ENCODE results near the gene KCNJ15. TPM values are rescaled to one million over a fixed set of nuclear protein-coding genes. Genes with fewer than 3 reads are reported as not detected.

KCNJ15 gene
- total RNA-seq, 1 experiment from 2014 or later = not detected

DNA sequence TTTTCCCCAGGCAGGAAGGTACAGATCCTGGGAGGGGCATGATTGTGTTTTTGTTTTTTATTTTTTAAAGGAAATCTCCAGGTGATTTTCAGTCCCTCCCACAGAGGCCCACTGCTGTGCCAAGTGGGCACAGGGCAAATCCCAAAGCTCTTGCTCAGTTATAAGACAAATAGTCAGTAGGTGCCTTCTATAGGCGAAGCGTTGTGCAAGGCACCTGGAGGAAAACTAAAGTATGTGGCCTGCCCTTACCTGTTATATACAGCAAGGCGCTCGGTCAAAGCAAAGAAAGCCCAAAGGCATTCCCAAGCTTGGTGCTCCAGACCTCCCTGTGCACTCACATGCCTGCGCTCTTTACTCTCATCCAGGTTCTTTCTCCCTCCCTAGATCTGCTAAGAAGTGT lies 81.0 kb downstream of the KCNJ15 start:
- Histone ChIP-seq H3K9me3 (no peaks in the 10 kb centered on the region), H3K36me3 (ENCODE audit: control insufficient read depth, insufficient read depth, low read length) (no peaks in the 10 kb centered on the region), H3K4me3 (ENCODE audit: low read depth, low read length) (no peak overlapping the region), H3K27me3 (replicated peaks; ENCODE audit: control insufficient read depth, insufficient read depth, low read length) (no peaks in the 10 kb centered on the region), H3K4me1 (no peaks in the 10 kb centered on the region)
- no peaks in the 10 kb centered on the region for H3K9me3 Mint-ChIP-seq (ENCODE audit: unreplicated experiment)
- no peak for DNase-seq
- TF ChIP-seq CTCF (IDR thresholded peaks at IDR 0.05; ENCODE audit: insufficient read depth in 1 of 2, low read depth in 1 of 2, low read length in 1 of 2, severe bottlenecking in 1 of 2, unreplicated experiment in 1 of 2) = no peak
- no peaks in the 10 kb centered on the region for H3K4me1 Mint-ChIP-seq (ENCODE audit: low read depth, unreplicated experiment)
- no peak overlapping the region for H3K27ac Mint-ChIP-seq (ENCODE audit: unreplicated experiment)
- intact Hi-C loops (cut with micrococcal nuclease; ENCODE audit: unreplicated experiment) = no loop called here
- H3K36me3 Mint-ChIP-seq (ENCODE audit: insufficient read depth, unreplicated experiment) = no peaks in the 10 kb centered on the region
- H3K4me3 Mint-ChIP-seq (ENCODE audit: unreplicated experiment) = no peak overlapping the region
- CTCF ChIA-PET = no interaction called here
- no TSS peak for BruUV-seq (replicated peaks)
- peaks cover 4% of the 10 kb centered on the region for H3K27me3 Mint-ChIP-seq (ENCODE audit: insufficient read depth, unreplicated experiment)
- POLR2A ChIA-PET = no interaction called here

- DNase-seq = no peak
- Mint-ChIP-seq H3K27me3 (ENCODE audit: insufficient read depth, unreplicated experiment) (peaks cover 4% of the 10 kb centered on the region), H3K36me3 (ENCODE audit: insufficient read depth, unreplicated experiment) (no peaks in the 10 kb centered on the region), H3K27ac (ENCODE audit: unreplicated experiment) (no peak overlapping the region), H3K4me3 (ENCODE audit: unreplicated experiment) (no peak overlapping the region), H3K4me1 (ENCODE audit: low read depth, unreplicated experiment) (no peaks in the 10 kb centered on the region), H3K9me3 (ENCODE audit: unreplicated experiment) (no peaks in the 10 kb centered on the region)
- H3K4me1 ChIP-seq = no peaks in the 10 kb centered on the region
- H3K9me3 ChIP-seq = no peaks in the 10 kb centered on the region
- CTCF ChIA-PET = no interaction called here
- H3K4me3 ChIP-seq (ENCODE audit: low read depth, low read length) = no peak overlapping the region
- TF ChIP-seq CTCF (IDR thresholded peaks at IDR 0.05; ENCODE audit: insufficient read depth in 1 of 2, low read depth in 1 of 2, low read length in 1 of 2, severe bottlenecking in 1 of 2, unreplicated experiment in 1 of 2) = no peak
- no peaks in the 10 kb centered on the region for H3K36me3 ChIP-seq (ENCODE audit: control insufficient read depth, insufficient read depth, low read length)
- BruUV-seq (replicated peaks) = no TSS peak
- H3K27me3 ChIP-seq (replicated peaks; ENCODE audit: control insufficient read depth, insufficient read depth, low read length) = no peaks in the 10 kb centered on the region
- POLR2A ChIA-PET = no interaction called here
- intact Hi-C loops (cut with micrococcal nuclease; ENCODE audit: unreplicated experiment) = no loop called here
These were observed 83.3 kb downstream of the KCNJ15 start for GRCh38 chr21:38340131-38340530.

GRCh38 chr21:38341546-38342012 lies 84.8 kb downstream of the KCNJ15 start:
- Mint-ChIP-seq H3K4me1 (ENCODE audit: low read depth, unreplicated experiment) (no peaks in the 10 kb centered on the region), H3K4me3 (ENCODE audit: unreplicated experiment) (no peak overlapping the region), H3K27ac (ENCODE audit: unreplicated experiment) (no peak overlapping the region), H3K27me3 (ENCODE audit: insufficient read depth, unreplicated experiment) (peaks cover 7% of the 10 kb centered on the region), H3K9me3 (ENCODE audit: unreplicated experiment) (no peaks in the 10 kb centered on the region), H3K36me3 (ENCODE audit: insufficient read depth, unreplicated experiment) (no peaks in the 10 kb centered on the region)
- Histone ChIP-seq H3K9me3 (no peaks in the 10 kb centered on the region), H3K4me1 (no peaks in the 10 kb centered on the region), H3K4me3 (ENCODE audit: low read depth, low read length) (no peak overlapping the region), H3K27me3 (replicated peaks; ENCODE audit: control insufficient read depth, insufficient read depth, low read length) (no peaks in the 10 kb centered on the region), H3K36me3 (ENCODE audit: control insufficient read depth, insufficient read depth, low read length) (no peaks in the 10 kb centered on the region)
- intact Hi-C loops (cut with micrococcal nuclease; ENCODE audit: unreplicated experiment) = no loop called here
- no peak for TF ChIP-seq CTCF (IDR thresholded peaks at IDR 0.05; ENCODE audit: insufficient read depth in 1 of 2, low read depth in 1 of 2, low read length in 1 of 2, severe bottlenecking in 1 of 2, unreplicated experiment in 1 of 2)
- POLR2A ChIA-PET = no interaction called here
- CTCF ChIA-PET = no interaction called here
- no peak for DNase-seq
- no TSS peak for BruUV-seq (replicated peaks)
